ENCODE data around the gene ZNF207.
"Not testable (repeated sequence)": the region's sequence is repeated elsewhere in the genome, so short reads cannot be mapped to it uniquely, and the experiment has no call there.

Gene ZNF207

DNA sequence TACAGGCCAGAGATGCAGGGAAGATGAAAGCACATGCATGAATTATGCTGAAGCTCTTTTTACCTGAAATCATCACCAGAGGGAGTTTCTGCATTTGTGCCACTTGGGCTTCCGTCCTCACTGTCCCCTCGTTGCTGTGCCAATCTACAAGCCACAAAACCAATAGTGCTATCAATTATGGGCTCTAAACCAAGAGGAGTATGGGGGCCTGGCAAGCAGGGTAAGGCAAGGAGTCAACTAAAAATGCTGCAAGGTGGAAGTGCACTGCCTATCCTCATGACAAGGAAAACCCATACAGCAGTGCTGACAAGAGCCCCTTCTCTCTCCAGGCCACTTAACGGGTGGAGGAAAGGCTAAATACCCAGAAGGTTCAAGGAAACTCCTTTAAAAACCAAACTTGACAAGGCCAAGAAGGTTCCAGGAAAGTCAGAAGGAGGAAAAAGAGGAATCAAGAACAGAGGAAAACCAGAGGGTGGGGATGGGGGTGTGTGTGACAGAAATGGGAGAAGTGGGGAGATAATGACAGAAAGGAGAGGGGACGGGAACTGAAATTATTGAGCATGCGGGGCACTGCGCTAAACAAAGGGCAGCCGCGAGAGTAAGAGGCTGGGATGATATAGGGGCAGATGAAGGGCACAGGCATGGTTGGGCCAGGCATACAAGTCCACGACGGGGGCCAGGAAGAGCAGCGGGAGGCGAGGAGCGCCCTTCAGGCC lies 8.7 kb upstream of the ZNF207 start:
- no peak for DNase-seq

GRCh38 chr17:32341857-32342602 lies 7.9 kb upstream of the ZNF207 start, which contains the start of gene C17orf75:
Gene C17orf75 (minus strand): TSS chr17:32342173. CDS start chr17:32342139, 34 bp downstream.
- peak; percentile 71 for DNase-seq

GRCh38 chr17:32342603-32343325 lies 7.2 kb upstream of the ZNF207 start:
- DNase-seq: no peak

DNA sequence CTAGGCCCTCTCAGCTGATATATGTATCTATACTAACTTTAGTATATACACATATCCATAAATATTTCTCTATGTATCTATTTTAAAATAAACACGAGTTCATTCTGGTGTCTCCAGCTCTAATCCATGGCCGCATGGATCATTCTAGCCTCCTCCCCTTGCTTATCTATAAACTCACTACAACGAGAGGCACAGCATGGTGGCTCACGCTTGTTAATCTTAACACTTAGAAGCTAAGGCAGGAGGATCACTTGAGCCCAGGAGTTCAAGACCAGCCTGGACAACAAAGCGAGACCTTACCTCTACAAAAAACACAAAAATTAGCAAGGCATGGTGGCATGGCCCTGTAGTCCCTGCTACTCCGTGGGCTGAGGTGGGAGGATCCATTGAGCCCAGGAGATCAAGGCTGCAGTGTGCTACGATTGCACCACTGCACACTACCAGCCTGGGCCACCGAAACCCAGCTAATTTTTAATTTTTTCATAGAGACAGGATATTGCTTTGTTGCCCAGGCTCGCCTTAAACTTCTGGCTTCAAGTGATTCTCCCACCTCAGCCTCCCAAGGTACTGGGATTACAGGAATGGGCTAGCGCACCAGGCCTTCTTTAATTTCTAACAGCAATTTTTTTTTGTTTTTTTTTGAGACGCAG lies 3.9 kb upstream of the ZNF207 start:
- DNase-seq: no peak

GRCh38 chr17:32348483-32348800 lies 1.5 kb upstream of the ZNF207 start:
- no peak for DNase-seq

DNA sequence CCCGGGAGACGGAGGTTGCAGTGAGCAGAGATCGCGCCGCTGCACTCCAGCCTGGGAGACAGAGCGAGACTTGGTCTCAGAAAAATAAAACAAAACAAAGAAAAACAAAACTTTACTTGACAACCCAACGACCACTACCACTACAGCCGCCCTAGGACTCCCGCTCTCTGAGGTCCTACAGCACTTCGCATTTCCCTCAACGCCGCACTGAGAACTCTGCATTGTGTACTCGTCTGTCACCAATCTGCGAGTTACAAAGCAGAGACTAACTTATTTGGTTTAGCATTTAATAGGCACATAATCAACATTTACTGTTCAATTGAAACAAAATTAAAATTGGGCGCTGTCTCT lies 479 bp upstream of the ZNF207 start:
- DNase-seq: no peak

- no peak for DNase-seq
Measured at GRCh38 chr17:32350666-32351418, 885 bp downstream of the ZNF207 start.

GRCh38 chr17:32352734-32353133 lies 2.8 kb downstream of the ZNF207 start:
- DNase-seq: not testable (repeated sequence)

GRCh38 chr17:32355649-32356377 lies 5.9 kb downstream of the ZNF207 start:
- no peak for DNase-seq

GRCh38 chr17:32356378-32356743 lies 6.4 kb downstream of the ZNF207 start:
- no peak for DNase-seq

DNA sequence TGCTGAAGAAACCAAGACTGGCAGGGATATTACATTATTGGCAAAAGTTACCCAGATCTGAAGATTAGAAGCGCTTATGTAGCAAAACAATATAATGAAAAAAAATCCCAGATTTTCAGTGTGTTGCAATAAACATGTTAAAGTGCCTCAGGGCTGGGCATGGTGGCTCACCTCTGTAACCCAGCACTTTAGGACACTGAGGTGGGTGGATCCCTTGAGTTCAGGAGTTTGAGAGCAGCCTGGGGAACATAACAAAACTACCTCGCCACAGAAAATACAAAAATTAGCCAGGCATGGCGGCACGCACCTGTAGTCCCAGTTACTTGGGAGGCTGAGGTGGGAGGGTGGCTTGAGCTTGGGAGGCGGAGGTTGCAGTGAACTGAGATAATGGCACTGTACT lies 6.8 kb downstream of the ZNF207 start:
- DNase-seq: no peak

- DNase-seq: no peak
Measured at GRCh38 chr17:32357615-32358014, 7.7 kb downstream of the ZNF207 start.

DNA sequence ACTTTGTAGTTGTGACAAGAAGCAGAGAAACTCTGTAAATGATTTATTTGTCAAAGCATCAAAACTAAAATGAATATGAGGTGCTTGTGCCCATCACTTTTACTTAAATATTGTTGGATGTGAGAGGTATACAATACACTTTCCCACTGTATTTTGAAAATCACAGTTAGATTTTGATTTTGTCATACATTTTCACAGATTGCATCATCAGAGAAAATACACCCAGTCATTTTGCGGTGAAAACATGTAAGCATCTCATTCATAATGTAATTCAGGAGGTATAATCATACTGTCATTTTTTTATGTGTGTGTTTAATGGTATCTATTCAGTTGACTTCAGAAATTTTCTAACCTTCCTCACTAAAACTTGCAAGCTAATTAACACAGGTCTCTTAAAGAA lies 11.3 kb downstream of the ZNF207 start:
- no peak for DNase-seq

DNA sequence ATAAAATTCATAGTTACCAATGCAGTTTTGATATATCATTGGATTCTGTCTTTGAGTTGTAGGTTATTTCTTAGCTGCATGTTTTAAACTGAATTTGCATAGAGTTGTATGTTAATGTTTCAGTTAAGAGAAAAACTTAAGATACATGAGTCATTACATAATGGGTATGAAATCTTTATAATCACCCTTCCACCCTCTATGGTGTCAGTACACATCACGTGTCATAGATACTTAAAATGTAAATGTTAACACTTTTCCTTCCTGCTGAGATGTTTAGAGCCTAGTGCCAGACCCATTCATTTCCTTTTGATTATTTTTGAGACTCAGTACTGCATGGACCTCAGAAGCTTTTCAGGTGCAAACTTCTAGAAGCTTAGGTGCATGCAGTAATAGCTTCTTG lies 20.5 kb downstream of the ZNF207 start:
- DNase-seq: no peak

GRCh38 chr17:32382526-32383223 lies 32.7 kb downstream of the ZNF207 start:
- no peak for DNase-seq

- DNase-seq: no peak
Measured at GRCh38 chr17:32383926-32384434, 34.0 kb downstream of the ZNF207 start.

DNA sequence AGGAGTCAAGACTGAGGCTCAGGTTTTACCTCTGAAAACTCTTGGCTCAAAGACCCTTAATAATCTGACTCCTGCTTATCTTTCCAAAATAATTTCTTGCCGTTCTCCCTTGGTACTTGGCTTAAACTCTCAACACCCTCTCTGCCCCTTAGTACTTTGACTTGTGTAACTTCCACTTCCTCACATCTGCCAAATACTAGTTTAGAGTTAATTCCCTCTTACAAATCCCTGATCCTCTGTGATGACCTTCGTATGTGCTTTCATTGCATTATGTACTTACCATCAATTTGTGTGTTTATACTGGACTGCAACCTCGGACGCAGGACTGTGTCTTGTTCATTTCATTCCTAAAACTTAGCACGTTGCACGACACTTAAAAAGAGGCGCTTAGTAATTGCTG lies 35.2 kb downstream of the ZNF207 start:
- no peak for DNase-seq

GRCh38 chr17:32385971-32386370 lies 36.0 kb downstream of the ZNF207 start:
- no peak for DNase-seq

- no peak for DNase-seq
Measured at GRCh38 chr17:32386844-32387243, 36.9 kb downstream of the ZNF207 start.

DNA sequence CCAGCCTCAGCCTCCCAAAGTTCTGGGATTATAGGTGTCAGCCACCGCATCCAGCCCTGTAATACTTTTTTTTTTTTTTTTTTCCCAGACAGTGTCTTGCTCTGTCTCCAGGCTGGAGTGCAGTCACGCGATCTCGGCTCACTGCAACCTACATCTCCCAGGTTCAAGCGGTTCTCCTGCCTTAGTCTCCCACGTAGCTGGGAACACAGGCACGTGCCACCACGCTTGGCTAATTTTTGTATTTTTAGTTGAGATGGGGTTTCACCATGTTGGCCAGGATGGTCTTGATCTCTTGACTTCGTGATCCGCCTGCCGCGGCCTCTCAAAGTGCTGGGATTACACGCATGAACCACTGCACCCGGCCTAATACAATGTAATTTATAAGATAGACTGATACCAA lies 38.2 kb downstream of the ZNF207 start:
- DNase-seq: not testable (repeated sequence)

Data from NCI-H1092 (cell line).